Vagina (tissue), 2 donors: ENCODE results near the gene TACR1. TPM values are rescaled to one million over a fixed set of nuclear protein-coding genes. Genes with fewer than 3 reads are reported as not detected.

Experiments
- DNase-seq, 2 donors: peaks; one replicate each; pipeline ENCODE4 v3.0.0-alpha.2; 2017; ENCODE audit errors: extremely low spot score in 2 of 2
- H3K27ac ChIP-seq: fragments of 200-600 bp; sonication (generic); one replicate; pipeline ENCODE4 v1.5.1; 2019
- H3K27me3 ChIP-seq: fragments of 200-600 bp; sonication (generic); one replicate; pipeline ENCODE4 v1.5.1; 2019
- H3K36me3 ChIP-seq, 2 donors: fragments of 200-600 bp; sonication (generic); one replicate each; pipeline ENCODE4 v1.5.1; 2017 to 2019
- H3K4me1 ChIP-seq: fragments of 200-600 bp; sonication (generic); one replicate; pipeline ENCODE4 v1.5.1; 2019
- H3K4me3 ChIP-seq, 2 donors: fragments of 200-600 bp; sonication (generic); 1 replicate in 1 of 2; 2 replicates in 1 of 2; pipeline ENCODE4 v1.5.1; 2016 to 2019
- H3K9me3 ChIP-seq: fragments of 200-600 bp; sonication (generic); one replicate; pipeline ENCODE4 v1.5.1; 2019
- CTCF ChIP-seq, 3 experiments: fragments of 450-650 bp in 2 of 3; fragments of 200-600 bp in 1 of 3; sonication (generic) in 1 of 3; IDR thresholded peaks; one replicate each; pipeline ENCODE4 v1.5.1; 2017 to 2019; ENCODE audit warnings: antibody characterized with exemption in 3 of 3, mild to moderate bottlenecking in 2 of 3, moderate library complexity in 2 of 3
- POLR2A ChIP-seq, 2 donors: fragments of 450-650 bp; IDR thresholded peaks; one replicate each; pipeline ENCODE4 v1.6.1; 2017; ENCODE audit warnings: antibody characterized with exemption in 2 of 2, mild to moderate bottlenecking in 2 of 2, moderate library complexity in 2 of 2
- POLR2AphosphoS5 ChIP-seq, 2 donors: sonication (generic); formaldehyde crosslinking; IDR thresholded peaks; one replicate each; pipeline ENCODE4 v1.9.0; 2017; ENCODE audit warnings: antibody characterized with exemption in 2 of 2, mild to moderate bottlenecking in 2 of 2, low read depth in 1 of 2; ENCODE audit not compliant: insufficient read depth in 1 of 2
- intact Hi-C: fragments of 100-400 bp; cut with DNase I; formaldehyde crosslinking; loops from one replicate; pipeline ENCODE4 v1.15.1; 2023
- total RNA-seq: library from RNA; depleted of rRNA; stranded (reverse); fragments of >200 nt; gene quantifications from one replicate; pipeline ENCODE4 v1.2.3, GENCODE V29; 2016

The TACR1 gene
- total RNA-seq, 1 donor from 2014 or later = 8.3 TPM

GRCh38 chr2:75055142-75055819, 144.0 kb downstream of the TACR1 start:
- intact Hi-C loops = no loop called here
- Histone ChIP-seq H3K27ac (no peak overlapping the region), H3K36me3 (no peaks in the 10 kb centered on the region), H3K4me3 (no peak overlapping the region), H3K9me3 (no peaks in the 10 kb centered on the region), H3K4me1 (no peaks in the 10 kb centered on the region), H3K27me3 (no peaks in the 10 kb centered on the region)
- TF ChIP-seq POLR2AphosphoS5 (IDR thresholded peaks at IDR 0.05; ENCODE audit: insufficient read depth in 1 of 2, low read depth in 1 of 2) = no peak
- no peak for TF ChIP-seq CTCF (IDR thresholded peaks at IDR 0.05)
- no peak for TF ChIP-seq POLR2A (IDR thresholded peaks at IDR 0.05)
- no peak for DNase-seq

- Histone ChIP-seq H3K27ac (no peak overlapping the region), H3K27me3 (no peaks in the 10 kb centered on the region), H3K4me3 (no peak overlapping the region), H3K9me3 (no peaks in the 10 kb centered on the region), H3K36me3 (no peaks in the 10 kb centered on the region), H3K4me1 (no peaks in the 10 kb centered on the region)
- no peak for TF ChIP-seq POLR2A (IDR thresholded peaks at IDR 0.05)
- TF ChIP-seq CTCF (IDR thresholded peaks at IDR 0.05) = no peak
- TF ChIP-seq POLR2AphosphoS5 (IDR thresholded peaks at IDR 0.05; ENCODE audit: insufficient read depth in 1 of 2, low read depth in 1 of 2) = no peak
- intact Hi-C loops = no loop called here
- DNase-seq = no peak
Measured at GRCh38 chr2:75054296-75054695, 145.0 kb downstream of the TACR1 start.

- H3K36me3 ChIP-seq = no peaks in the 10 kb centered on the region
- intact Hi-C loops = no loop called here
- no peaks in the 10 kb centered on the region for H3K27me3 ChIP-seq
- TF ChIP-seq POLR2AphosphoS5 (IDR thresholded peaks at IDR 0.05; ENCODE audit: insufficient read depth in 1 of 2, low read depth in 1 of 2) = no peak
- TF ChIP-seq CTCF (IDR thresholded peaks at IDR 0.05) = no peak
- TF ChIP-seq POLR2A (IDR thresholded peaks at IDR 0.05) = no peak
- no peak overlapping the region for H3K4me3 ChIP-seq
- no peak for DNase-seq
- H3K9me3 ChIP-seq = no peaks in the 10 kb centered on the region
- peaks cover under 1% of the 10 kb centered on the region for H3K4me1 ChIP-seq
- no peak overlapping the region for H3K27ac ChIP-seq
Measured at GRCh38 chr2:75053484-75054112, 145.7 kb downstream of the TACR1 start.

- intact Hi-C loops = no loop called here
- TF ChIP-seq POLR2AphosphoS5 (IDR thresholded peaks at IDR 0.05; ENCODE audit: insufficient read depth in 1 of 2, low read depth in 1 of 2) (no peak), CTCF (IDR thresholded peaks at IDR 0.05) (no peak), POLR2A (IDR thresholded peaks at IDR 0.05) (no peak)
- Histone ChIP-seq H3K4me3 (no peak overlapping the region), H3K4me1 (peaks cover 13% of the 10 kb centered on the region), H3K9me3 (no peaks in the 10 kb centered on the region), H3K36me3 (no peaks in the 10 kb centered on the region), H3K27ac (no peak overlapping the region), H3K27me3 (no peaks in the 10 kb centered on the region)
- no peak for DNase-seq
Measured at GRCh38 chr2:75047992-75048625, 151.2 kb downstream of the TACR1 start.
